HCT116 (cell line): Measurements from ENCODE around the gene PPAT. TPM values are rescaled to one million over a fixed set of nuclear protein-coding genes. Genes with fewer than 3 reads are reported as not detected.

Source experiments
- ATAC-seq: fragments of 200-7000 bp; cut with Tn5 transposase; 2 replicates; pipeline ENCODE4 v1.9.1; 2020; ENCODE audit warnings: mild to moderate bottlenecking, moderate library complexity
- BruUV-seq: library from RNA; stranded (reverse); fragments of 400-500 nt; replicated peaks from 2 replicates; lab custom pipeline; 2021; lab: Mats Ljungman, UMichigan
- CTCF ChIA-PET: fragments of 300-600 bp; sonication (Branson Sonifier 250); formaldehyde crosslinking; loops from one replicate; lab custom pipeline; 2021; ENCODE audit warnings: antibody characterized with exemption; lab: Charles Lee
- POLR2A ChIA-PET: fragments of 300-600, 350-600 bp; sonication (Branson Sonifier 250); formaldehyde crosslinking; loops from one replicate; lab custom pipeline; 2021; ENCODE audit warnings: antibody characterized with exemption; lab: Charles Lee
- RAD21 ChIA-PET, 2 experiments: fragments of 300-600 bp; sonication (Branson Sonifier 250); formaldehyde crosslinking; loops; one replicate each; lab custom pipeline; 2023; ENCODE audit warnings: low total read pairs in 2 of 2; ENCODE audit not compliant: uncharacterized antibody in 2 of 2, unreplicated experiment in 2 of 2, low non-redundant PET in 1 of 2; lab: Charles Lee
- DNase-seq: peaks from one replicate; pipeline ENCODE4 v3.0.0-alpha.2; 2010; ENCODE audit warnings: low read depth, low spot score
- H2AFZ ChIP-seq: fragments of 200-600 bp; shearing (Covaris generic), sonication (generic); 2 replicates; pipeline ENCODE4 v1.6.1; 2017; ENCODE audit warnings: low read depth, mixed run types, mixed read lengths, antibody characterized with exemption, low read length; ENCODE audit not compliant: poor library complexity, severe bottlenecking
- H3K27ac ChIP-seq: 2 replicates; pipeline ENCODE4 v1.5.1; 2012; ENCODE audit warnings: low read depth, low read length
- H3K27me3 ChIP-seq: fragments of 200-600 bp; sonication (generic); 2 replicates; pipeline ENCODE4 v1.6.1; 2016; ENCODE audit warnings: mixed run types, low read length, mixed read lengths; ENCODE audit not compliant: insufficient read depth
- H3K36me3 ChIP-seq, 2 experiments: fragments of 200-500 bp in 1 of 2; fragments of 200-600 bp in 1 of 2; sonication (Bioruptor generic) in 1 of 2; sonication (generic) in 1 of 2; 2 replicates each; pipeline versions ENCODE4 v1.5.1 to v1.6.1; 2014 to 2016; ENCODE audit warnings: low read length in 2 of 2, inconsistent platforms in 1 of 2, mixed read lengths in 1 of 2, mixed run types in 1 of 2; ENCODE audit not compliant: insufficient read depth in 2 of 2, control insufficient read depth in 1 of 2
- H3K4me1 ChIP-seq, 2 experiments: fragments of 200-600 bp in 1 of 2; sonication (generic) in 1 of 2; 2 replicates each; pipeline versions ENCODE4 v1.5.1 to v1.6.1; 2012 to 2017; ENCODE audit warnings: low read length in 2 of 2, inconsistent platforms in 1 of 2, mild to moderate bottlenecking in 1 of 2, mixed read lengths in 1 of 2, mixed run types in 1 of 2, moderate library complexity in 1 of 2; ENCODE audit not compliant: insufficient read depth in 2 of 2, control insufficient read depth in 1 of 2
- H3K4me2 ChIP-seq: fragments of 200-600 bp; sonication (generic); 2 replicates; pipeline ENCODE4 v1.6.1; 2017; ENCODE audit warnings: mixed run types, low read length, mixed read lengths
- H3K4me3 ChIP-seq, 2 experiments: fragments of 200-600 bp in 1 of 2; sonication (generic) in 1 of 2; replicated peaks in 1 of 2; 2 replicates each; pipeline ENCODE4 v1.5.1; 2011 to 2016; ENCODE audit warnings: low read length in 2 of 2, control low read depth in 1 of 2, low read depth in 1 of 2, mild to moderate bottlenecking in 1 of 2, mixed read lengths in 1 of 2, mixed run types in 1 of 2
- H3K79me2 ChIP-seq: fragments of 200-600 bp; sonication (generic); 2 replicates; pipeline ENCODE4 v1.6.1; 2017; ENCODE audit warnings: mild to moderate bottlenecking, mixed run types, low read length, moderate library complexity, mixed read lengths; ENCODE audit not compliant: insufficient read depth
- H3K9ac ChIP-seq: fragments of 200-600 bp; sonication (generic); 2 replicates; pipeline ENCODE4 v1.6.1; 2016; ENCODE audit warnings: low read length, mixed read lengths
- H3K9me2 ChIP-seq: fragments of 200-600 bp; sonication (generic), shearing (Covaris generic); 2 replicates; pipeline ENCODE4 v1.6.1; 2017; ENCODE audit warnings: mixed run types, mild to moderate bottlenecking, moderate library complexity; ENCODE audit not compliant: insufficient read depth
- H3K9me3 ChIP-seq, 2 experiments: fragments of 200-500 bp in 1 of 2; fragments of 200-600 bp in 1 of 2; sonication (Bioruptor generic) in 1 of 2; sonication (generic) in 1 of 2; 2 replicates each; pipeline ENCODE4 v1.6.1; 2014 to 2017; ENCODE audit warnings: low read length in 2 of 2, mixed read lengths in 2 of 2, inconsistent platforms in 1 of 2, low read depth in 1 of 2, mild to moderate bottlenecking in 1 of 2, mixed run types in 1 of 2, moderate library complexity in 1 of 2; ENCODE audit not compliant: control insufficient read depth in 1 of 2, insufficient read depth in 1 of 2
- H4K20me1 ChIP-seq: fragments of 200-600 bp; sonication (generic), shearing (Covaris generic); 2 replicates; pipeline ENCODE4 v1.6.1; 2017; ENCODE audit warnings: mixed run types, mild to moderate bottlenecking, moderate library complexity; ENCODE audit not compliant: insufficient read depth
- ATF3 ChIP-seq: IDR thresholded peaks from 2 replicates; pipeline ENCODE4 v1.6.1; 2012
- CEBPB ChIP-seq: IDR thresholded peaks from 2 replicates; pipeline ENCODE4 v1.6.1; 2012; ENCODE audit warnings: low read depth
- CTCF ChIP-seq, 3 experiments: fragments of 200-600 bp in 1 of 3; sonication (generic) in 1 of 3; IDR thresholded peaks in 2 of 3; conservative IDR thresholded peaks in 1 of 3; 2 replicates each; pipeline ENCODE4 v1.5.1; 2012 to 2017; ENCODE audit warnings: low read depth in 2 of 3, low read length in 2 of 3, antibody characterized with exemption in 1 of 3, borderline replicate concordance in 1 of 3, control low read depth in 1 of 3, mild to moderate bottlenecking in 1 of 3, mixed read lengths in 1 of 3, mixed run types in 1 of 3, moderate library complexity in 1 of 3; ENCODE audit not compliant: insufficient read depth in 1 of 3
- EGR1 ChIP-seq: IDR thresholded peaks from 2 replicates; pipeline ENCODE4 v1.6.1; 2012; ENCODE audit warnings: low read depth
- ELF1 ChIP-seq: IDR thresholded peaks from 2 replicates; pipeline ENCODE4 v1.6.1; 2012; ENCODE audit warnings: low read depth, borderline replicate concordance
- EZH2phosphoT487 ChIP-seq: fragments of 200-600 bp; IDR thresholded peaks from 2 replicates; pipeline ENCODE4 v1.6.1; 2018; ENCODE audit warnings: antibody characterized with exemption, borderline replicate concordance
- POLR2AphosphoS5 ChIP-seq: IDR thresholded peaks from 2 replicates; pipeline ENCODE4 v1.6.1; 2011; ENCODE audit warnings: mild to moderate bottlenecking, low read depth, low read length, moderate library complexity
- SRF ChIP-seq: IDR thresholded peaks from 2 replicates; pipeline ENCODE4 v1.6.1; 2012; ENCODE audit warnings: low read depth
- YY1 ChIP-seq: IDR thresholded peaks from 2 replicates; pipeline ENCODE4 v1.6.1; 2011; ENCODE audit warnings: low read length, low read depth, moderate library complexity, mild to moderate bottlenecking; ENCODE audit not compliant: insufficient replicate concordance; ENCODE audit errors: extremely low read depth
- intact Hi-C: fragments of 100-400 bp; cut with micrococcal nuclease; formaldehyde crosslinking; loops from 2 replicates; pipeline ENCODE4 v1.10.0; 2022
- total RNA-seq: library from RNA; stranded (reverse); gene quantifications from one replicate; pipeline ENCODE4 v1.2.1, GENCODE V29; 2021; ENCODE audit not compliant: unreplicated experiment
- TF ChIP-seq, protein P1 (sequence below): IDR thresholded peaks from 2 replicates; pipeline ENCODE4 v1.6.1; 2011; ENCODE audit warnings: mild to moderate bottlenecking, low read length, moderate library complexity; ENCODE audit not compliant: insufficient replicate concordance; ENCODE audit errors: extremely low read depth

Gene PPAT
- total RNA-seq, 1 experiment from 2014 or later = 78.6 TPM

DNA sequence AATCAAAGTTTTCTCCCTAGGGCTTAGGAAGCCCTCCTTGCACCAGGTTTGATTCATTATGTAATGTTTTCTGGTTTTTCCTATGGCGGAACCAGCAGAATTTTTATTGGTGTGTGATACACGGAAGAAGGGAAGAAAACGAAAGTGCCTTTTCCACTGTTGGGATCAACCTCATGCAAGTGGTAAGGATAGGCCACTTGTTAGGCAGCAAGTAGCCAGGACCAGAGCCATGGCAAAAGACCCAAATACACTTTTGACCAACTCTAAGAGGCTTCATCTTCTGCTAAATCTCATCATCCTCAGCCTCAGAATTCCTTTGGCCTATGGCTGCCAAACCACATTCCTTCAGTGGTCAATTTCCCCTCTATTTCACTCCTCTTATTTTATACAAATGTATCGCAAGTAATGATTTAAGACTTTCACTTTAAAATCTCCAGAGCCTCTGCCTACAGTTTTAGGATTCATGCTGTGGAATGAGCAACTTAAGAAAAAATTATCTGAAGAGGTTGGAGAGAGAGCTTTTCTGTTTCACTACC is 21.2 kb downstream of the PPAT start:
- ChIA-PET CTCF (no interaction called here), RAD21 (no interaction called here), POLR2A (no interaction called here)
- ATAC-seq (no peak), DNase-seq (no peak)
- H3K79me2 ChIP-seq = peaks cover 100% of the 10 kb centered on the region
- no peak overlapping the region for H2AFZ ChIP-seq
- no peak overlapping the region for H3K9ac ChIP-seq
- H3K36me3 ChIP-seq = no peaks in the 10 kb centered on the region
- no peak overlapping the region for H3K27ac ChIP-seq
- H3K4me1 ChIP-seq = peaks cover 16 to 32% of the 10 kb centered on the region in 2 experiments
- H3K4me3 ChIP-seq = no peak overlapping the region
- no TSS peak for BruUV-seq
- intact Hi-C loops = no loop called here
- no peaks in the 10 kb centered on the region for H3K27me3 ChIP-seq
- no peaks in the 10 kb centered on the region for H3K9me3 ChIP-seq
- no peak for TF ChIP-seq SRF
- TF ChIP-seq CEBPB = no peak
- TF ChIP-seq, protein P1, sequence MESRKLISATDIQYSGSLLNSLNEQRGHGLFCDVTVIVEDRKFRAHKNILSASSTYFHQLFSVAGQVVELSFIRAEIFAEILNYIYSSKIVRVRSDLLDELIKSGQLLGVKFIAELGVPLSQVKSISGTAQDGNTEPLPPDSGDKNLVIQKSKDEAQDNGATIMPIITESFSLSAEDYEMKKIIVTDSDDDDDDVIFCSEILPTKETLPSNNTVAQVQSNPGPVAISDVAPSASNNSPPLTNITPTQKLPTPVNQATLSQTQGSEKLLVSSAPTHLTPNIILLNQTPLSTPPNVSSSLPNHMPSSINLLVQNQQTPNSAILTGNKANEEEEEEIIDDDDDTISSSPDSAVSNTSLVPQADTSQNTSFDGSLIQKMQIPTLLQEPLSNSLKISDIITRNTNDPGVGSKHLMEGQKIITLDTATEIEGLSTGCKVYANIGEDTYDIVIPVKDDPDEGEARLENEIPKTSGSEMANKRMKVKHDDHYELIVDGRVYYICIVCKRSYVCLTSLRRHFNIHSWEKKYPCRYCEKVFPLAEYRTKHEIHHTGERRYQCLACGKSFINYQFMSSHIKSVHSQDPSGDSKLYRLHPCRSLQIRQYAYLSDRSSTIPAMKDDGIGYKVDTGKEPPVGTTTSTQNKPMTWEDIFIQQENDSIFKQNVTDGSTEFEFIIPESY = no peak
- no peak for TF ChIP-seq YY1
- no peak for TF ChIP-seq CTCF (IDR thresholded peaks at IDR 0.05 in 2 of 3, conservative IDR thresholded peaks at IDR 0.05 in 1 of 3; ENCODE audit: borderline replicate concordance in 1 of 3, insufficient read depth in 1 of 3, low read depth in 2 of 3, low read length in 2 of 3)
- no peak for TF ChIP-seq POLR2AphosphoS5
- no peak for TF ChIP-seq EZH2phosphoT487
- TF ChIP-seq ATF3 = no peak
- TF ChIP-seq EGR1 = no peak
- no peak for TF ChIP-seq ELF1
- no peaks in the 10 kb centered on the region for H3K9me2 ChIP-seq
- peaks cover 61% of the 10 kb centered on the region; the same call in 1 of the 2 replicates for H4K20me1 ChIP-seq
- H3K4me2 ChIP-seq = no peak overlapping the region
